ENCODE measurements around the gene SIKE1.
"Not testable (repeated sequence)": the region's sequence is repeated elsewhere in the genome, so short reads cannot be mapped to it uniquely, and the experiment has no call there.

The SIKE1 gene

GRCh38 chr1:114803001-114803400, 22.5 kb upstream of the SIKE1 start:
- Histone ChIP-seq H3K9me3 (ENCODE audit: severe bottlenecking) (no peaks in the 10 kb centered on the region), H3K36me3 (no peaks in the 10 kb centered on the region), H3K4me3 (ENCODE audit: low read depth, low read length) (no peak overlapping the region), H3K27ac (peak overlapping the region; percentile 1; the same call in 1 of the 2 replicates), H3K27me3 (ENCODE audit: insufficient read depth, low read depth, severe bottlenecking) (no peaks in the 10 kb centered on the region)
- DNase-seq: peak; percentile 33
- TF ChIP-seq CTCF (IDR thresholded peaks at IDR 0.05; ENCODE audit: low read depth, low read length): no peak

GRCh38 chr1:114794038-114794437, 13.6 kb upstream of the SIKE1 start:
- H3K36me3 ChIP-seq: no peaks in the 10 kb centered on the region
- no peak overlapping the region for H3K4me3 ChIP-seq (ENCODE audit: low read depth, low read length)
- no peaks in the 10 kb centered on the region for H3K9me3 ChIP-seq (ENCODE audit: severe bottlenecking)
- H3K27me3 ChIP-seq (ENCODE audit: insufficient read depth, low read depth, severe bottlenecking): no peaks in the 10 kb centered on the region
- no peak overlapping the region for H3K27ac ChIP-seq
- no peak for DNase-seq
- no peak for TF ChIP-seq CTCF (IDR thresholded peaks at IDR 0.05; ENCODE audit: low read depth, low read length)

GRCh38 chr1:114790581-114790980, 10.1 kb upstream of the SIKE1 start:
- not testable (repeated sequence) for H3K36me3 ChIP-seq; H3K9me3 ChIP-seq (ENCODE audit: severe bottlenecking); DNase-seq; H3K27me3 ChIP-seq (ENCODE audit: insufficient read depth, low read depth, severe bottlenecking); H3K4me3 ChIP-seq (ENCODE audit: low read depth, low read length); H3K27ac ChIP-seq

GRCh38 chr1:114786440-114786839, 6.0 kb upstream of the SIKE1 start:
- not testable (repeated sequence) for H3K36me3 ChIP-seq; DNase-seq; H3K4me3 ChIP-seq (ENCODE audit: low read depth, low read length); H3K27me3 ChIP-seq (ENCODE audit: insufficient read depth, low read depth, severe bottlenecking); H3K27ac ChIP-seq
- peaks cover 11% of the 10 kb centered on the region for H3K9me3 ChIP-seq (ENCODE audit: severe bottlenecking)

GRCh38 chr1:114782476-114782875, 2.0 kb upstream of the SIKE1 start:
- peaks cover 16% of the 10 kb centered on the region for H3K36me3 ChIP-seq
- H3K4me3 ChIP-seq (ENCODE audit: low read depth, low read length): no peak overlapping the region
- H3K27ac ChIP-seq: no peak overlapping the region
- peaks cover 14% of the 10 kb centered on the region for H3K9me3 ChIP-seq (ENCODE audit: severe bottlenecking)
- no peak for TF ChIP-seq CTCF (IDR thresholded peaks at IDR 0.05; ENCODE audit: low read depth, low read length)
- no peak for DNase-seq
- H3K27me3 ChIP-seq (ENCODE audit: insufficient read depth, low read depth, severe bottlenecking): no peaks in the 10 kb centered on the region

- DNase-seq: no peak
- Histone ChIP-seq H3K4me3 (ENCODE audit: low read depth, low read length) (peak overlapping the region; percentile 90), H3K36me3 (peaks cover 36% of the 10 kb centered on the region), H3K27me3 (ENCODE audit: insufficient read depth, low read depth, severe bottlenecking) (no peaks in the 10 kb centered on the region), H3K27ac (peak overlapping the region; percentile 76; the same call in 1 of the 2 replicates), H3K9me3 (ENCODE audit: severe bottlenecking) (peaks cover 3% of the 10 kb centered on the region)
- no peak for TF ChIP-seq CTCF (IDR thresholded peaks at IDR 0.05; ENCODE audit: low read depth, low read length)
Observed at GRCh38 chr1:114779722-114780121, 763 bp downstream of the SIKE1 start.

GRCh38 chr1:114776726-114777125, 3.8 kb downstream of the SIKE1 start:
- not testable (repeated sequence) for H3K27me3 ChIP-seq (ENCODE audit: insufficient read depth, low read depth, severe bottlenecking); DNase-seq; H3K27ac ChIP-seq; H3K9me3 ChIP-seq (ENCODE audit: severe bottlenecking); H3K4me3 ChIP-seq (ENCODE audit: low read depth, low read length)
- H3K36me3 ChIP-seq: peaks cover 46% of the 10 kb centered on the region
